Stimulated activated CD4-positive, alpha-beta T cell treated with anti-CD3 and anti-CD28 coated beads, Interleukin-12 subunit alpha, Interleukin-12 subunit beta, amount 100 ng/mL, for 48 hours (primary cell): ENCODE measurements around the gene LDB2.
A peak's percentile ranks its signal among the peaks of the same experiment; 100 is the strongest.
"Not testable (repeated sequence)": the region's sequence is repeated elsewhere in the genome, so short reads cannot be mapped to it uniquely, and the experiment has no call there.

Source experiments
- DNase-seq, 3 donors: peaks; one replicate each; pipeline ENCODE4 v3.0.0-alpha.2; 2020; ENCODE audit warnings: low read depth in 2 of 3, low spot score in 1 of 3

LDB2 gene

DNA sequence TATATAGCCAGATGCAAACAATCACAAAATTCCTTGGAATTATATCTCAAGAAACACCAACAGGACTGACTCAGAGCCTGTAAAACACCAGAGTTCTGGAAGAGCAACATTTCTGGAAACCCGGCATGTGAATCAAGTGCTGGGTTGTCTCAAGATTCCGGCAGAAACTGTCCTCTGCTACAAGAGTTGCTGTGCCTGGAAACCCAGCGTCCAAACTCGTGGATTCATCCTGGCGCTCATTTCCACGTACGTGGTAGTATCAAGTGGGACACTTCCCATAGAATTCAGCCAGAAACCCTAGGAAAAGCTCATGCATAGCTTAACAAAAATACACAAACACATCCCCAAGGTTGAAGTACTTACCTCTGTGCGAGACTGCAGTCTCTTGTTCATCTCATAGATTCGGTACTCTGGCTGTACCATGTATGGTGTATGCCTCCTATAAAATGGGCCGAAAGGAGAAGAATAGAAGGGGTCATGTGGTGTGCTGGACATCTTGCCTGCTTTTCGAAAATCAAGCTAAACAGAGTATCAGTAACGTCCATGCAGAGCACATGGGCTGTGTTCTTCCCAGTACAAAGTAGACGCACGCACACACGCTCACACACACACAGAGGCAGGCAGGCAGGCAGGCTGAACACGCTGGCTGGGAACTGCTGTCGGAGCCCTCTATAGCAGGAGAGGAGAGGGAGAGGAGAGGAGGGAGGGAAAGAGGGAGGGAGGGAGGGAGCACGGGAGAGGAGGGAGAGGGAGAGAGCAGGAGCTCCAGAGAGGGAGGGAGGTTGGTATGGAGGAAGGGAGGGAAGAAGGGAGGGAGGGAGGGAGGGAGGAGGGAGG lies at the start of gene LDB2:
Gene LDB2 (minus strand): TSS at position 655 of the 837 bp plus-strand sequence.
- no peak for DNase-seq

DNA sequence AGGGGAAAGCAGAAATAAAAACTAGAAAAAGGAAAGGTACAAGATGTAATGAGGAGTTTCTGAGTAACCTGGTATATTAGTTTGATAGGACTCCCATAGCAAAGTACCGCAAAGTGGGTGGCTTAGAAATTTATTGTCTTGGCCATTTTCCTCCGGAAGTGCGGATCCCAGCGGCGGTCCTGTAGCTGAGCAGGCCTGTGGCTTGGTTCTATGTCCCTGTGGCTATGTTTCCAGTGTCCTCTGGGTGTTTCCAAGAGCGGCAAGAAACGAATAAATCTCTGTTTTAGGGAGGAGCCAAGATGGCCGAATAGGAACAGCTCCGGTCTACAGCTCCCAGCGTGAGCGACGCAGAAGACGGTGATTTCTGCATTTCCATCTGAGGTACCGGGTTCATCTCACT lies 44.0 kb upstream of the LDB2 start:
- DNase-seq, result no peak

GRCh38 chr4:16939178-16939577 lies 40.7 kb upstream of the LDB2 start:
- DNase-seq, result no peak

DNA sequence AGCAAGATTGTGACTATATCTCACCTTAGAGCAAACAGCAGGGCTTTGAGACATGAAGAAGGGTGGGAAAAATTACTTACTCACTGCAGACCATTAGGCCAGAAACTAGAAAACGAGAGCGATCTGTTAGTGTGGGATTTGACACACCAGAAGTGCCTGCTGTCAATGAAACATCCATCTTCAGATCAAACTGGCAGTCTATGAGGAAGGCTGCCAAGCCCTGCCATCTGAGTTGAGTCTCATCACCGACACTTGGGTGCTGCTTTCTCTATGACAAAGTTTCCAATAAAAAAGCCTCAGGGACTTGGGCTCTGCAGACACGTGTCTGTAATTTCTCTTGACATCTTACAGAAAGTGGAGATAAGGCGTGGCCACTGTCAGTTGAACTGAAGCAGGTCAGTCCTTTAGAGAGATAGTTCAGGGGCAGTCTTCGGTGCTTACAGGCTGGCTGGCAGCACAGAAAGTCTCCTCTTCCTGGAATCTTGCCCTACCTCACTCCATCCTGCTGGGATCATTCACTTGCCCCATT lies 40.1 kb upstream of the LDB2 start:
- DNase-seq, result no peak

DNA sequence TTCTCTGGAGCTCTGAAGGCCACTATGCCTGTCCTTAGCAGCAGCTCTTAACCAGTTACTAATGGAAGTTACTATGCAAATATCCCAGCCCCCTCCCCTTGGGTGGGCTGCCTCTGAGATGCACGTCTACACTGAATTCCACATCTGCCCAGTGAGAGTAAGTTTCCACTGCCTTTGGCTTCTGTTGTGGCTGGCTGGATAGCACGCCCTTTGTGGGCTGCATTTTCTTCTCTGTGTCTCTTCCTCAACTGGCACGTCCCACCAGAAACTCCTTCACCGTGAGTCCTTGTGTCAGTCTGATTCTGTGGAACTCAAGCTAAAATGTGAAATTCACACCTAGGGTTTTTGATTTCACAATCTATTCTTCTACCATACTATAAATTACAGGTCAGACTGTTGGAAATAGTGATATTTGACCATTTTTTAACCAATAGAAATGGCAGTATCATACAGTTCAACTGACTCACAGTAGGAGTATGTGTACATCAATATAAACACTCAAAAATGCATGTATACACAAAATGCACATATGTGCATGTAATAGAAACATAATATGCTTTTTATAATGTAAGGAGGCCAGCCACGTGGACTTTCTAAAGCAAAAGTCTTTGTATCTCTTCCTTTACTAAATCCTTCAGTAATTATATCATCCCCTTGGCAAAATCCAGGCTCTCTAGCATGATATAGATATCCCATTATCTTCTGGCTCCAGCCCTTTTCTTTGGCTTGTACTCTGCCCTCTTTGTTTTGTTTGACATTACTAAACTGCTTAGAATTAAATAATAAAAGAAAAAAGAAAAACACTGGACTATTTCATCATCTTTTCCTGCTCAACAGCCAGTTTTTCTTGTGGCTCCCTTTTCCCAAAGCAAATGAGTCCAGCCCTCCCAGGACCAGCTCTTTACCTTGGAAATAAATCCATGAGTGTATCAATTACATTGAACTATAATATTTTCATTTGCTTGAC lies 33.2 kb upstream of the LDB2 start:
- no peak for DNase-seq

DNA sequence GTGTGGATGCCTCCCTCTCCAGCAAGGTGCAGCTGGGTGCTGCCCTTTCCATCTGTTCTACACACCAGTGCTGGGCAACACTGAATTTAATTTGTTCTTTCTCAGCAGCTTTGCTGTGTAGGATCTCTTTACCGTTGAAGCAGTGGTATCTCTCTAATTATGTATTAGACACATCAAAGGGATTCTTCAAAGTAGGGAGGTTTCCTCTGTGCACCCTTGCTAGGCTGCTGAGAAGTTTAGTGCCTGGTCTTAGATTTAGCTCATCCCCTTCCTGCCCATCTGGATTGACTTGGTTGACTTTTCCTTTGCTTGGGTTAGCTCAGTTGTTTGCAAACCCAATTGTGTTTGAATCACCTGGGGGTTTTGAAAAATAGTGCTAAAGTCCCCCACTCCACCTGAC lies 27.8 kb upstream of the LDB2 start:
- no peak for DNase-seq

GRCh38 chr4:16918716-16919115 lies 20.3 kb upstream of the LDB2 start:
- DNase-seq, result not testable (repeated sequence)

DNA sequence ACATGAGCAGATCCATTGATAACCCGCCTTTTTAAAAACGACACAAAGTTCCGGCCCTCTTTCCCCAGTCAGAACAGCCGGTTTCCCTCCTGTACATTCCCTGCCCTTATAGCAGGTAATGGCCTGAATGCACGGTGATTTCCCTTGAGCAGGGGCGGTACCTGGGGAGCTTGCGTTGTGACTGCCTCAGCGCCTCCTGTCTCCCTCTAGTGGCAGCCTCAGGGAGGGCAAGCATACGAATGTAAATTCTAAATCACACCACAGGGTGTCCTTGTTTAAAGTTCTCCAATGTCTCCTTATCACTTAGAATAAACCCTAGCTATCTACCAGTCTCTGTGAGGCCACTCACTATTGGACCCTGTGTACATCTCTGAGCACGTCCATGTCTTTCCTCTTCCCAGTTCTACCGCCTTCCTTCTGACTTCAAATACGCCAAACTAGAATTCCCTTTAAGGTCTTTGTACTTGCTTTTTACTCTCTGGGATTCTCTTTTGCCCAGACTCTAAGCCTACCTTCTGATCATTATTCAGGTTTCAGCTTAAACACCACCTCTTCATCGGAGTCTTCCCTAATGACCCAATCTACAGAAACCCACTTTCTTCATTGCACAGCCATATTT lies 18.4 kb upstream of the LDB2 start:
- DNase-seq, result peak; percentile 56 to 69 (median 63)

- DNase-seq, result no peak
Observed at GRCh38 chr4:16916031-16916430, 17.6 kb upstream of the LDB2 start.

GRCh38 chr4:16914208-16914607 lies 15.8 kb upstream of the LDB2 start:
- no peak for DNase-seq

GRCh38 chr4:16912896-16913295 lies 14.5 kb upstream of the LDB2 start:
- DNase-seq, result no peak

DNA sequence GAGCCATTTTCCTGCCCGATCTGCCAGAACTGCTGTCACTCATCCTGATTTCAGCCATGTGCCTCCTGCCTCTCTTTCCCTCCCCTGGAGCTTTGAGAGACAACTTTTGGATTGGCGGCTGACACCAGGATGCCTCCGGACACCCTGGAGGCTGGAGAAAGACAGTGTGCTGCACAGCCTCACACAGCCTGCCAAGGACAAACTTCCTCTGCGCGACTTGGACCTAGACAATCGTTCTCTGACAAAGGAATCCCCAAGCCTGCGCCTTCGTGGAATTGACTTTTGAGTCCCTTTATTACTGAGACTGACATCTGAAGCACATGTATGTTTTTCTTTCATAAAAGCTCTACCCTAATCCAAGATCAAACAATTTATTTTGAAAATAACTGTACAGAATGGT lies 10.8 kb upstream of the LDB2 start:
- no peak for DNase-seq

- no peak for DNase-seq
Observed at GRCh38 chr4:16908377-16909021, 10.1 kb upstream of the LDB2 start.

- DNase-seq, result no peak
Observed at GRCh38 chr4:16900325-16900724, 1.9 kb upstream of the LDB2 start.

DNA sequence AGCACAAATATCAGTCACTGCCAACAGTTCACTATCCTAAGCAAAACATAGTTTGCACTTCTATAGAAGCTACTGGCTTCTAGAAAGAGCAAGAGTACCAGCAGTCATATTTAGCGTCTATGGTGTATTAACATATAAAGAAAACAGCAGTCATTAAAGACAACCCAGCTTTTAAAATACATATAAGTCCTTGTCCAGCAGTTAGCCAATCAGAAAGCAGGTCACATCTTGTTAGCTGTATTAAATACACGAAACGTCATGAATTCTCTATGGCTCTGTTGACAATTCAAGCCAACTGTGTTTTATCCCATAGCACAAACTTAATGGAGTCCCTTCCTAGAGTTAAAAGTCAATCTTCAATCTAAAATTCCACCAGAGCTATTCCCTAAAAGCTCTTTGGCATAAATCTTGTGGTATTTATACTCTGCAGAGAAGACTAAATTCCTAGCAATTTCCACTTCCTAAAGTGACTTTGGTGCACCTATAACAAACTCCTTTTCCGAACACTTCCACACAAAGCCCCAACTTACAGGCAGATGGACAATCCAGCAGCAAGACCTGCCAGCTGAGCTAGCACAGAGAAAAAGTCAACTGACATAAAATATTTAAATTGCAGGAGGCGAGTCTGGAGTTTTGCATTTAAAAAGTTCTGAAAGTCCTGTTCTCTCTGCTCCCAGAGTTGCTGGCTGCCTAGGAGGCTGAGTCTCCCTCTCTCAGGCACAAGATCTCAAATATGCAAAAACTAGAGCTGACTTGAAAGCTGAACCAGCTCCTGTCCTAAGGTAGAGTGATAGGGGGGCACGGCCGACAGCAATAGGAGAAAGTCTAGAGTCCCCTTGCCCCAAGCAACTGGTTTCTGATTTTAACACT lies 1.3 kb downstream of the LDB2 start:
- no peak for DNase-seq

- DNase-seq, result no peak
Observed at GRCh38 chr4:16894406-16894805, 4.0 kb downstream of the LDB2 start.

GRCh38 chr4:16893141-16893651 lies 5.2 kb downstream of the LDB2 start:
- no peak for DNase-seq

- no peak for DNase-seq
Observed at GRCh38 chr4:16890651-16891050, 7.8 kb downstream of the LDB2 start.

- DNase-seq, result no peak
Observed at GRCh38 chr4:16889945-16890344, 8.5 kb downstream of the LDB2 start.

GRCh38 chr4:16887887-16888286 lies 10.6 kb downstream of the LDB2 start:
- DNase-seq, result no peak
